Spleen (tissue), 11 donors: Measurements from ENCODE around the gene CISH. TPM values are rescaled to one million over a fixed set of nuclear protein-coding genes. Genes with fewer than 3 reads are reported as not detected.

Source experiments
- DNase-seq: peaks from one replicate; pipeline ENCODE4 v3.0.0-alpha.2; 2020
- H3K27ac ChIP-seq, 8 donors: fragments of 200-600 bp; sonication (generic) in 7 of 8; 1 replicate in 4 of 8; 2 replicates in 4 of 8; pipeline versions ENCODE4 v1.5.0 to v1.8.0; 2016 to 2021; ENCODE audit warnings: inconsistent platforms in 4 of 8, mild to moderate bottlenecking in 4 of 8, moderate library complexity in 1 of 8
- H3K27me3 ChIP-seq, 7 donors: fragments of 200-600 bp; sonication (generic) in 6 of 7; replicated peaks in 1 of 7; 1 replicate in 4 of 7; 2 replicates in 3 of 7; pipeline versions ENCODE4 v1.5.0 to v1.8.0; 2016 to 2021; ENCODE audit warnings: inconsistent platforms in 3 of 7, mild to moderate bottlenecking in 1 of 7
- H3K36me3 ChIP-seq, 6 donors: fragments of 200-600 bp; sonication (generic) in 5 of 6; 1 replicate in 4 of 6; 2 replicates in 2 of 6; pipeline versions ENCODE4 v1.5.0 to v1.8.0; 2016 to 2021; ENCODE audit warnings: inconsistent platforms in 2 of 6
- H3K4me1 ChIP-seq, 6 donors: fragments of 200-600 bp; sonication (generic) in 5 of 6; 1 replicate in 3 of 6; 2 replicates in 3 of 6; pipeline versions ENCODE4 v1.5.0 to v1.8.0; 2016 to 2021; ENCODE audit warnings: inconsistent platforms in 3 of 6
- H3K4me3 ChIP-seq, 8 donors: fragments of 200-600 bp; sonication (generic) in 7 of 8; 1 replicate in 4 of 8; 2 replicates in 4 of 8; pipeline versions ENCODE4 v1.5.0 to v1.8.0; 2016 to 2021; ENCODE audit warnings: inconsistent platforms in 4 of 8, mild to moderate bottlenecking in 4 of 8, moderate library complexity in 2 of 8
- H3K9me3 ChIP-seq, 8 donors: fragments of 200-600 bp; sonication (generic) in 7 of 8; 1 replicate in 4 of 8; 2 replicates in 4 of 8; pipeline versions ENCODE4 v1.5.0 to v1.8.0; 2016 to 2021; ENCODE audit warnings: inconsistent platforms in 4 of 8
- POLR2A ChIP-seq, 3 donors: fragments of 450-650 bp; IDR thresholded peaks; one replicate each; pipeline ENCODE4 v1.5.1; 2017; ENCODE audit warnings: antibody characterized with exemption in 3 of 3, mild to moderate bottlenecking in 1 of 3
- POLR2AphosphoS5 ChIP-seq, 3 donors: sonication (generic); formaldehyde crosslinking; IDR thresholded peaks; one replicate each; pipeline ENCODE4 v1.5.1; 2017; ENCODE audit warnings: antibody characterized with exemption in 3 of 3
- WGBS, 5 donors: extraction: QIAGEN DNeasy Blood & Tissue Kit in 3 of 5; methylation state at CpG; one replicate each; pipeline versions ENCODE4 v1.1.5 to v1.1.7; 2013 to 2018; 5-methylcytosine and 5-hydroxymethylcytosine counted together
- intact Hi-C: fragments of 100-400 bp; cut with DNase I; formaldehyde crosslinking; loops from one replicate; pipeline ENCODE4 v1.15.0; 2023; ENCODE audit warnings: low total_unique reads
- polyA plus RNA-seq, 3 donors: library from polyadenylated mRNA; stranded (reverse); fragments of 200-250 nt; gene quantifications; one replicate each; pipeline ENCODE4 v1.2.1, GENCODE V29; 2013
- total RNA-seq, 7 donors: library from RNA; depleted of rRNA in 3 of 7; stranded (reverse); fragments of >200 nt in 3 of 7; fragmentation: NEBNext Ultra II Directional in 4 of 7; extraction: Animal tissue kit (Norgen Biotek cat#: 25700) in 4 of 7; gene quantifications; one replicate each; pipeline versions ENCODE4 v1.1.0 to v1.2.1, GENCODE V29; 2016 to 2021
- TF ChIP-seq, protein P1 (sequence below), 11 experiments: fragments of 200-600 bp in 7 of 11; fragments of 450-650 bp in 4 of 11; sonication (generic) in 4 of 11; IDR thresholded peaks in 8 of 11; conservative IDR thresholded peaks in 3 of 11; 1 replicate in 7 of 11; 2 replicates in 4 of 11; pipeline versions ENCODE4 v1.4.0 to v1.8.0; 2016 to 2021; ENCODE audit warnings: antibody characterized with exemption in 11 of 11, inconsistent platforms in 4 of 11, mild to moderate bottlenecking in 1 of 11
- donor health status: healthy with polysubstance abuse.
- donor health status: DM: no; HTN: no; CAD: no; lungs with moderate emphysema.
- donor health status: DM: no; HTN: no; CAD: no.
- donor health status: Bipolar disorder and iron deficiency.
- donor health status: healthy.
- donor health status: DM: no; HTN: no; CAD: no.
- donor health status: DM: yes; HTN: yes; CAD: no.

Gene CISH
- total and polyA plus RNA-seq, 10 donors, result 2.9 to 23.6 (median 11.0) TPM

- no peaks in the 10 kb centered on the region for H3K27me3 ChIP-seq
- WGBS, 5 donors, result 76 to 94% (median 80%) methylated on average over 1 of the region's 1 CpG
- no peak for DNase-seq
Observed at GRCh38 chr3:50564321-50564720, 47.3 kb downstream of the CISH start.

GRCh38 chr3:50563867-50564266 lies 47.7 kb downstream of the CISH start:
- no peak overlapping the region for H3K4me3 ChIP-seq
- no peak for DNase-seq
- H3K27me3 ChIP-seq, result no peaks in the 10 kb centered on the region
- no peaks in the 10 kb centered on the region for H3K36me3 ChIP-seq
- TF ChIP-seq, protein P1, sequence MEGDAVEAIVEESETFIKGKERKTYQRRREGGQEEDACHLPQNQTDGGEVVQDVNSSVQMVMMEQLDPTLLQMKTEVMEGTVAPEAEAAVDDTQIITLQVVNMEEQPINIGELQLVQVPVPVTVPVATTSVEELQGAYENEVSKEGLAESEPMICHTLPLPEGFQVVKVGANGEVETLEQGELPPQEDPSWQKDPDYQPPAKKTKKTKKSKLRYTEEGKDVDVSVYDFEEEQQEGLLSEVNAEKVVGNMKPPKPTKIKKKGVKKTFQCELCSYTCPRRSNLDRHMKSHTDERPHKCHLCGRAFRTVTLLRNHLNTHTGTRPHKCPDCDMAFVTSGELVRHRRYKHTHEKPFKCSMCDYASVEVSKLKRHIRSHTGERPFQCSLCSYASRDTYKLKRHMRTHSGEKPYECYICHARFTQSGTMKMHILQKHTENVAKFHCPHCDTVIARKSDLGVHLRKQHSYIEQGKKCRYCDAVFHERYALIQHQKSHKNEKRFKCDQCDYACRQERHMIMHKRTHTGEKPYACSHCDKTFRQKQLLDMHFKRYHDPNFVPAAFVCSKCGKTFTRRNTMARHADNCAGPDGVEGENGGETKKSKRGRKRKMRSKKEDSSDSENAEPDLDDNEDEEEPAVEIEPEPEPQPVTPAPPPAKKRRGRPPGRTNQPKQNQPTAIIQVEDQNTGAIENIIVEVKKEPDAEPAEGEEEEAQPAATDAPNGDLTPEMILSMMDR (IDR thresholded peaks at IDR 0.05 in 8 of 11, conservative IDR thresholded peaks at IDR 0.05 in 3 of 11), result no peak
- TF ChIP-seq POLR2AphosphoS5 (IDR thresholded peaks at IDR 0.05) (no peak), POLR2A (IDR thresholded peaks at IDR 0.05) (no peak)
- intact Hi-C loops, result no loop called here
- WGBS, 5 donors, result 57 to 93% (median 84%) methylated on average over 1 to 2 of the region's 2 CpGs
- peaks cover 11 to 27% (median 23%) of the 10 kb centered on the region in 6 donors for H3K4me1 ChIP-seq
- H3K9me3 ChIP-seq, result no peaks in the 10 kb centered on the region
- no peak overlapping the region for H3K27ac ChIP-seq

More at GRCh38 chr3:50564321-50564720, 47.3 kb downstream of the CISH start:
- no peaks in the 10 kb centered on the region for H3K36me3 ChIP-seq
- no peak overlapping the region for H3K27ac ChIP-seq
- intact Hi-C loops, result no loop called here
- H3K4me1 ChIP-seq, result peaks cover 11 to 28% (median 24%) of the 10 kb centered on the region in 6 donors
- no peak overlapping the region for H3K4me3 ChIP-seq
- H3K9me3 ChIP-seq, result no peaks in the 10 kb centered on the region
- TF ChIP-seq POLR2AphosphoS5 (IDR thresholded peaks at IDR 0.05), result no peak
- TF ChIP-seq, protein P1 (IDR thresholded peaks at IDR 0.05 in 8 of 11, conservative IDR thresholded peaks at IDR 0.05 in 3 of 11), result no peak

GRCh38 chr3:50562861-50563260 lies 48.7 kb downstream of the CISH start:
- no peak overlapping the region for H3K27ac ChIP-seq
- WGBS, 5 donors, result 51 to 72% (median 57%) methylated on average over 2 of the region's 2 CpGs
- H3K36me3 ChIP-seq, result no peaks in the 10 kb centered on the region
- H3K9me3 ChIP-seq, result no peaks in the 10 kb centered on the region
- H3K27me3 ChIP-seq, result no peaks in the 10 kb centered on the region
- H3K4me3 ChIP-seq, result no peak overlapping the region
- no peak for DNase-seq
- intact Hi-C loops, result no loop called here
- H3K4me1 ChIP-seq, result peaks cover 6 to 17% (median 14%) of the 10 kb centered on the region in 6 donors
- TF ChIP-seq, protein P1 (IDR thresholded peaks at IDR 0.05 in 8 of 11, conservative IDR thresholded peaks at IDR 0.05 in 3 of 11), result no peak
- TF ChIP-seq POLR2A (IDR thresholded peaks at IDR 0.05) (no peak), POLR2AphosphoS5 (IDR thresholded peaks at IDR 0.05) (no peak)

DNA sequence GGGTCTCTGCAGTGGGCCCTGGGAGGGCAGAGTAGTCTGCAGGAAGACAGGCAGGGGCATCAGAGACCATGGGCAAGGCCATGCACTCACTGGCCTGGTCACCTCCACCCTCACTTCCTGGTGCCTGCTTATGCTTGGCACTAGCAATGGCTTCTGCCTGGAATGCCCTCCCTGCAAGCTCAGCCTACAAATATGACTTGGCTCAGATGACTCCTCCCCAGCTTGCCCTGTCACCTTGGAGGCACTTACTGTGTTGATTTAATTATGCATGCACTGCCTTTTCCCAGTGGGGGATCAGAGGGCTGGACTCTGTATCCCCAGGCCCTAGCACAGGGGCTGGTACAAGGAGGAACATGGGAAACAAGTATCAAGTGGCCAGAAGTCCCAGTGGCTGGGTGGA lies 51.9 kb downstream of the CISH start:
- Histone ChIP-seq H3K27ac (no peak overlapping the region), H3K27me3 (peaks cover 0 to 6% (median 0%) of the 10 kb centered on the region in 7 donors), H3K36me3 (no peaks in the 10 kb centered on the region), H3K4me3 (no peak overlapping the region), H3K9me3 (no peaks in the 10 kb centered on the region), H3K4me1 (no peaks in the 10 kb centered on the region)
- TF ChIP-seq, protein P1 (IDR thresholded peaks at IDR 0.05 in 8 of 11, conservative IDR thresholded peaks at IDR 0.05 in 3 of 11), result no peak
- TF ChIP-seq POLR2A (IDR thresholded peaks at IDR 0.05) (no peak), POLR2AphosphoS5 (IDR thresholded peaks at IDR 0.05) (no peak)
- no peak for DNase-seq
- intact Hi-C loops, result no loop called here
